ENCODE results near the gene MYL7. TPM values are rescaled to one million over a fixed set of nuclear protein-coding genes. Genes with fewer than 3 reads are reported as not detected.

Gene MYL7
- total RNA-seq, 1 experiment from 2014 or later, result not detected

GRCh38 chr7:44155191-44156185 is 14.4 kb upstream of the MYL7 start:
- Histone ChIP-seq H3K36me3 (ENCODE audit: insufficient read depth, low read length, poor library complexity, severe bottlenecking) (no peaks in the 10 kb centered on the region), H3K4me3 (ENCODE audit: low read depth, low read length, poor library complexity, severe bottlenecking) (no peak overlapping the region), H3K9me3 (ENCODE audit: low read depth, low read length, poor library complexity, severe bottlenecking) (no peaks in the 10 kb centered on the region), H3K27ac (ENCODE audit: low read depth, low read length, poor library complexity, severe bottlenecking) (no peak overlapping the region), H3K27me3 (replicated peaks; ENCODE audit: insufficient read depth, low read depth, low read length, poor library complexity) (no peaks in the 10 kb centered on the region), H3K4me1 (ENCODE audit: insufficient read depth, low read length, poor library complexity, severe bottlenecking) (no peaks in the 10 kb centered on the region)
- BruUV-seq (replicated peaks), result no TSS peak
- CTCF ChIA-PET, result no interaction called here
- TF ChIP-seq, protein P1, sequence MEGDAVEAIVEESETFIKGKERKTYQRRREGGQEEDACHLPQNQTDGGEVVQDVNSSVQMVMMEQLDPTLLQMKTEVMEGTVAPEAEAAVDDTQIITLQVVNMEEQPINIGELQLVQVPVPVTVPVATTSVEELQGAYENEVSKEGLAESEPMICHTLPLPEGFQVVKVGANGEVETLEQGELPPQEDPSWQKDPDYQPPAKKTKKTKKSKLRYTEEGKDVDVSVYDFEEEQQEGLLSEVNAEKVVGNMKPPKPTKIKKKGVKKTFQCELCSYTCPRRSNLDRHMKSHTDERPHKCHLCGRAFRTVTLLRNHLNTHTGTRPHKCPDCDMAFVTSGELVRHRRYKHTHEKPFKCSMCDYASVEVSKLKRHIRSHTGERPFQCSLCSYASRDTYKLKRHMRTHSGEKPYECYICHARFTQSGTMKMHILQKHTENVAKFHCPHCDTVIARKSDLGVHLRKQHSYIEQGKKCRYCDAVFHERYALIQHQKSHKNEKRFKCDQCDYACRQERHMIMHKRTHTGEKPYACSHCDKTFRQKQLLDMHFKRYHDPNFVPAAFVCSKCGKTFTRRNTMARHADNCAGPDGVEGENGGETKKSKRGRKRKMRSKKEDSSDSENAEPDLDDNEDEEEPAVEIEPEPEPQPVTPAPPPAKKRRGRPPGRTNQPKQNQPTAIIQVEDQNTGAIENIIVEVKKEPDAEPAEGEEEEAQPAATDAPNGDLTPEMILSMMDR (conservative IDR thresholded peaks at IDR 0.05; ENCODE audit: low read depth, low read length), result no peak
- no peak for TF ChIP-seq EZH2 (IDR thresholded peaks at IDR 0.05; ENCODE audit: borderline replicate concordance, low read depth, low read length, poor library complexity, severe bottlenecking)
- intact Hi-C loops (cut with micrococcal nuclease; ENCODE audit: unreplicated experiment), result no loop called here
- no peak for DNase-seq (ENCODE audit: low spot score)
- POLR2A ChIA-PET (ENCODE audit: low non-redundant PET), result no interaction called here

GRCh38 chr7:44154703-44155102 is 13.6 kb upstream of the MYL7 start:
- Histone ChIP-seq H3K9me3 (ENCODE audit: low read depth, low read length, poor library complexity, severe bottlenecking) (no peaks in the 10 kb centered on the region), H3K27me3 (replicated peaks; ENCODE audit: insufficient read depth, low read depth, low read length, poor library complexity) (no peaks in the 10 kb centered on the region), H3K4me3 (ENCODE audit: low read depth, low read length, poor library complexity, severe bottlenecking) (no peak overlapping the region), H3K27ac (ENCODE audit: low read depth, low read length, poor library complexity, severe bottlenecking) (no peak overlapping the region), H3K4me1 (ENCODE audit: insufficient read depth, low read length, poor library complexity, severe bottlenecking) (no peaks in the 10 kb centered on the region), H3K36me3 (ENCODE audit: insufficient read depth, low read length, poor library complexity, severe bottlenecking) (no peaks in the 10 kb centered on the region)
- ChIA-PET POLR2A (ENCODE audit: low non-redundant PET) (no interaction called here), CTCF (no interaction called here)
- TF ChIP-seq EZH2 (IDR thresholded peaks at IDR 0.05; ENCODE audit: borderline replicate concordance, low read depth, low read length, poor library complexity, severe bottlenecking), result no peak
- TF ChIP-seq, protein P1 (conservative IDR thresholded peaks at IDR 0.05; ENCODE audit: low read depth, low read length), result no peak
- no peak for DNase-seq (ENCODE audit: low spot score)
- intact Hi-C loops (cut with micrococcal nuclease; ENCODE audit: unreplicated experiment), result no loop called here
- BruUV-seq (replicated peaks), result no TSS peak

GRCh38 chr7:44153948-44154335 is 12.8 kb upstream of the MYL7 start:
- TF ChIP-seq, protein P1 (conservative IDR thresholded peaks at IDR 0.05; ENCODE audit: low read depth, low read length), result no peak
- no peak for TF ChIP-seq EZH2 (IDR thresholded peaks at IDR 0.05; ENCODE audit: borderline replicate concordance, low read depth, low read length, poor library complexity, severe bottlenecking)
- ChIA-PET POLR2A (ENCODE audit: low non-redundant PET) (no interaction called here), CTCF (no interaction called here)
- no peak for DNase-seq (ENCODE audit: low spot score)
- Histone ChIP-seq H3K9me3 (ENCODE audit: low read depth, low read length, poor library complexity, severe bottlenecking) (no peaks in the 10 kb centered on the region), H3K4me3 (ENCODE audit: low read depth, low read length, poor library complexity, severe bottlenecking) (no peak overlapping the region), H3K4me1 (ENCODE audit: insufficient read depth, low read length, poor library complexity, severe bottlenecking) (no peaks in the 10 kb centered on the region), H3K27ac (ENCODE audit: low read depth, low read length, poor library complexity, severe bottlenecking) (no peak overlapping the region), H3K27me3 (replicated peaks; ENCODE audit: insufficient read depth, low read depth, low read length, poor library complexity) (no peaks in the 10 kb centered on the region), H3K36me3 (ENCODE audit: insufficient read depth, low read length, poor library complexity, severe bottlenecking) (no peaks in the 10 kb centered on the region)
- BruUV-seq (replicated peaks), result no TSS peak
- intact Hi-C loops (cut with micrococcal nuclease; ENCODE audit: unreplicated experiment), result no loop called here

Measured in A673 (cell line).